ENCODE data around the gene AFAP1.

Gene AFAP1

GRCh38 chr4:7968262-7968896, 28.7 kb upstream of the AFAP1 start:
- no peak for DNase-seq (ENCODE audit: low read depth)

- no peak for DNase-seq (ENCODE audit: low read depth)
Measured at GRCh38 chr4:7967501-7968261, 28.0 kb upstream of the AFAP1 start.

GRCh38 chr4:7967063-7967440, 27.4 kb upstream of the AFAP1 start:
- DNase-seq (ENCODE audit: low read depth): no peak

- no peak for DNase-seq (ENCODE audit: low read depth)
Measured at GRCh38 chr4:7966281-7967062, 26.8 kb upstream of the AFAP1 start.

- DNase-seq (ENCODE audit: low read depth): no peak
Measured at GRCh38 chr4:7964890-7965662, 25.4 kb upstream of the AFAP1 start.

GRCh38 chr4:7964459-7964858, 24.8 kb upstream of the AFAP1 start:
- DNase-seq (ENCODE audit: low read depth): no peak

GRCh38 chr4:7963691-7964090, 24.0 kb upstream of the AFAP1 start:
- DNase-seq (ENCODE audit: low read depth): no peak

GRCh38 chr4:7962609-7963508, 23.2 kb upstream of the AFAP1 start:
- DNase-seq (ENCODE audit: low read depth): no peak

GRCh38 chr4:7960790-7961655, 21.4 kb upstream of the AFAP1 start:
- no peak for DNase-seq (ENCODE audit: low read depth)

- no peak for DNase-seq (ENCODE audit: low read depth)
Measured at GRCh38 chr4:7960017-7960789, 20.5 kb upstream of the AFAP1 start.

- no peak for DNase-seq (ENCODE audit: low read depth)
Measured at GRCh38 chr4:7959078-7959477, 19.4 kb upstream of the AFAP1 start.

- no peak for DNase-seq (ENCODE audit: low read depth)
Measured at GRCh38 chr4:7956934-7957656, 17.4 kb upstream of the AFAP1 start.

GRCh38 chr4:7956270-7956808, 16.7 kb upstream of the AFAP1 start:
- no peak for DNase-seq (ENCODE audit: low read depth)

- no peak for DNase-seq (ENCODE audit: low read depth)
Measured at GRCh38 chr4:7955393-7955792, 15.7 kb upstream of the AFAP1 start.

GRCh38 chr4:7952615-7953014, 13.0 kb upstream of the AFAP1 start:
- DNase-seq (ENCODE audit: low read depth): no peak

- DNase-seq (ENCODE audit: low read depth): no peak
Measured at GRCh38 chr4:7950301-7951092, 10.8 kb upstream of the AFAP1 start.

GRCh38 chr4:7949759-7950158, 10.1 kb upstream of the AFAP1 start:
- DNase-seq (ENCODE audit: low read depth): no peak

- DNase-seq (ENCODE audit: low read depth): no peak
Measured at GRCh38 chr4:7947927-7948326, 8.3 kb upstream of the AFAP1 start.

All from stimulated activated CD8-positive, alpha-beta memory T cell treated with anti-CD3 and anti-CD28 coated beads, Interleukin-15, amount 100 ng/mL, for 24 hours (primary cell).